GM21576 (cell line): ENCODE results near the gene VMP1.
A peak's percentile ranks its signal among the peaks of the same experiment; 100 is the strongest.
"Not testable (repeated sequence)": the region's sequence is repeated elsewhere in the genome, so short reads cannot be mapped to it uniquely, and the experiment has no call there.

ENCODE experiments used
- ATAC-seq: cut with Tn5 transposase; IDR thresholded peaks from one replicate; pipeline ENCODE4 v1.9.1; 2021; ENCODE audit warnings: mild to moderate bottlenecking, moderate library complexity; ENCODE audit not compliant: unreplicated experiment

VMP1 gene

DNA sequence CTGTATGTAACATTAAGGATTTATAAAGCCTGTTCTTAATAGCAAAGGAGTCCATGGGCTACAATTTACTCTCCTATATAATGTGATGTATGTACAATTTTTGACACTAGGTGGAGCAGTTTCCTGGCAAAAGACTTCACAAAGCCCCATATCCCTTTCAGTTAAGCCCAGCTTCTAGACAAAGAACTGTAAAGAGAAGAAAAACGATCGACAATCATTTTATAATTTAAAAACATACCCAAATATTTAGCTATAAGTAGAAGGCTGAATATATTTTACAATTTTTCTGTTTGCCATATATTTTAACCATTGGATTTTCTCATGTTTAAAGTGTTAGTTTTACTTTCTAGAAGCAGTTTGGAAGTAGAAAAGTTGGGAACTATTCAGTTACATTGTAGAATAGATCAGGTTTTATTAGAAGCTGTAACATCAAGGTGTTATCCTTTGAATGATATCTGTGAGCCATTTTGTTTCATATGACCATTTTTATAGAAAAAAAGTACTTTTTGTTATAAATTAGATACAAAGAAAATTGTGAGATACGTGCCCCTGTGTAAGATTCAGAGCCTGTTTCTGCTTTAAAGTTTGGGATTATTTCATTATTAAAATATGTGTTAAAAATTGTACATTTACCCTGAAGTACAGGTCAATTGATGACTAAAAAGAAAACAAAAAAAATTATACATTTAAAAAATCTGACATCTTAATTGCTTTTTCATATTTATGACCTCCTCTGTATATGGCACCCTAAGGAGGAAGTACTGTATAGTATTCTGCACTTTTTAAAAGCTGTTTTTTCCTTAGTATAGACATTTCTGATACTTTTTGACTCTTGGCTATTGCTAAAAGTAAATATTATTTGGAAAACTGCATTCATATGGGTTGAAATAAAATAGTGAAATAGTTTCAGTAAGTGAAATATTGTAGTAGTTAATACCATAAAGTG, 46.3 kb downstream of the VMP1 start:
- ATAC-seq, result peak; percentile 55

DNA sequence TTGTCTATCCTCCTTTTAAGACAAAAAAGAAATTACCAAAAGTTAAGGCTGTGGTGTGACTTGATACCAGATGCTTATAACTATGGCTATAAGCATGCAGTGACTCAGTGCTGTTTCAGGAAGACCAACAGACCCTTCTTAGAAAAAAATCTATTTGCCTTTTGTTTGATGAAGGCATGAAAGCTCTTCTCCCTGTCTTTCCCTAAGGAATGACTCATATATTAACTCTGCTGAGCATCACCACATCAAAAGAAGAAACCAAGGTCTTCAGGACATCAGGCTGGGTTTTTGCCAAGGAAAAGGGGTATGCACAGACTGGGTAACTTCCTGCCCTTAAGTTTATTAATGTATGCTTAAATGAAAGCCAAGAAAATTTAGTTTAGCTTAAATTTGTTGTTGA, 47.1 kb downstream of the VMP1 start:
- ATAC-seq, result no peak

DNA sequence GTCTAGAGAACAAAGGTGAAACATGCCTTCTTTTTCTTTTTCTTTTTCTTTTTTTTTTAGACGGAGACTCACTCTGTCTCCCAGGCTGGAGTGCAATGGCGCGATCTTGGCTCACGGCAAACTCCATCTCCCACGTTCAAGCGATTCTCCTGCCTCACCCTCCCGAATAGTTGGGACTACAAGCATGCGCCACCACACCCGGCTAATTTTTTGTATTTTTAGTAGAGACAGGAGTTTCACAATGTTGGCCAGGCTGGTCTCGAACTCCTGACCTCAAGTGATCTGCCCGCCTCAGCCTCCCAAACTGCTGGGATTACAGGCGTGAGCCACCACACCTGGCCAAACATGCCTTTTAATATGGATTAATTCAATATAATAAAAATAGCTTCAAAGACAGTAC, 47.6 kb downstream of the VMP1 start:
- ATAC-seq, result not testable (repeated sequence)

DNA sequence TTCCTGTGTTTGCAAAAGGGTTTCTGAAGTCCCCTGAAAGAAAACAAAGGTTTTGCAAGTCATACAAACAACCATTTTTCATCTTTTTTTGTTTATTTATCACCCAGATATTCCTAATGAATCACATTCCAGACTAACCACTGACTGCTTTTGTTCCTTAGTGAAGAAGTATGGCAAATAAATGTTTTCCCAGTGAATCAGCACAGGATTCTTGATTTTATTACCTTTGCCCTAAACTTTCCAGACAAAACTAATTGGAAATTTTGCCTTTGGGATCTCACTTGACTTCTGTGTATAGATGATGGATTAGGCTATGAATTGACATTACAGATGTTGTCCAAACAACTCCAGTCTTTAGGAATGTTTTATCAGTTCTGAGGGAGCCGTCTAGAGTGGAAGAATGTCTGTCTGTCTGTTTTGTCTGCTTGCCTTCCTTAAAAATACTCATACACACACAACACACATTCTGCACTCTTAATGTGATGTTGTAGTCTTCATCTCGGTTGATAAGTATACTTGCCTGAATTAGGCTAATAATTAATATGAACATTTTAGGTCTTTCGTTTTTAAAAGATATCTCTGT, 48.9 kb downstream of the VMP1 start:
- ATAC-seq, result no peak

DNA sequence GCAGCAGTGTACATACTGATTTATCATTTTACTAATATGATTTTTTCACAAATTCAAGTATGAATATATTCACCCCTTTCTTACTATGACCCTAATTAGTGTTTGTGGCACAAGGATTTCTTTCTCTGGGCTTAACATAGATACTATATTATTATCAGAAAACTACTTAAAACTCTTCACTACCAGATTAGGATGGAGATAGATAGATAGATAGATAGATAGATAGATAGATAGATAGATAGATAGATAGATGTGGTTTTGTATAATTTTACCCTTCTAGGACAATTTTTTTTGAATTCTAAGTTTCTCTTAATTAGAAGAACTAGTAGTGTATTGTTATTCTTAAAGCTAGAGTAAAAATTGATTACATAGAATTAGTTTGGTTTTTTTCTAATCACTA, 49.6 kb downstream of the VMP1 start:
- ATAC-seq, result no peak

DNA sequence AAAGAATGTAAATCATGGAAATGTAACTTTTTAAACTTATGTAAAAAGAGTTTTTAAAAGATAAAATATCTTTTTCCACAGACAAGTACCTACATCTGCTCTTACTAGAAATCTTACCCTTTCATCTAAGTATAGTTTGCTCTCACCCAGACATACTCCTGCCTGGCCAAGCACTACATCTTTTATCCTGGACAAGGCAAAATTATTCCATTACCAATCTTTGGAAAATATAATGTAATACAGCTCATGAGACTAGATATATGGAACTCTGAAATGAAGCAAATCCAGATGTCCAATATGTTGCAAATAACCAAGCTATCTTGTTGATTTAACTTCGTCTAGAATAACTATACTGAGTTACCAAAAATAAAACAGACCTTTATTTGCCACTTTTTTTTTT, 50.0 kb downstream of the VMP1 start:
- no peak for ATAC-seq

DNA sequence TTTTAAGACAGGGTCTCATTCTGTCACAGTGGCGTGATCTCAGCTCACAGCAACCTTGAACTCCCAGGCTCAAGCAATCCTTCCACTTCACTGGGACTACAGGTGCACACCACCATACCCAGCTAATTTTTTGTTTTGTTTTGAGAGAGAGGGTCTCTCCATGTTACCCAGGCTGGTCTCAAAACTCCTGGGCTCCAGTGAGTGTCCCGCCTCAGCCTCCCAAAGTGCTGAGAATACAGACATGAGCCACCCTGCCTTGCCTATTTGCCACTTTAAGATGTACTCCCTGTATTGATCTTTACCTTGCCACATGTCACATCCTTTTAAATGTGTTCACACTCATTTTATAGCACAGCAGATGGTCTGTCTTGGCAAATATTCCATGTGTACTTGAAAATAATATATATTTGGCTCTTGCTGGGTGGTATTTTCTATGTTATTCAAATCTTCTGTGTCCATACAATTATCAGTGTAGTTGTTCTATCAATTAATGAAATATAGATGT, 50.5 kb downstream of the VMP1 start:
- ATAC-seq, result no peak

DNA sequence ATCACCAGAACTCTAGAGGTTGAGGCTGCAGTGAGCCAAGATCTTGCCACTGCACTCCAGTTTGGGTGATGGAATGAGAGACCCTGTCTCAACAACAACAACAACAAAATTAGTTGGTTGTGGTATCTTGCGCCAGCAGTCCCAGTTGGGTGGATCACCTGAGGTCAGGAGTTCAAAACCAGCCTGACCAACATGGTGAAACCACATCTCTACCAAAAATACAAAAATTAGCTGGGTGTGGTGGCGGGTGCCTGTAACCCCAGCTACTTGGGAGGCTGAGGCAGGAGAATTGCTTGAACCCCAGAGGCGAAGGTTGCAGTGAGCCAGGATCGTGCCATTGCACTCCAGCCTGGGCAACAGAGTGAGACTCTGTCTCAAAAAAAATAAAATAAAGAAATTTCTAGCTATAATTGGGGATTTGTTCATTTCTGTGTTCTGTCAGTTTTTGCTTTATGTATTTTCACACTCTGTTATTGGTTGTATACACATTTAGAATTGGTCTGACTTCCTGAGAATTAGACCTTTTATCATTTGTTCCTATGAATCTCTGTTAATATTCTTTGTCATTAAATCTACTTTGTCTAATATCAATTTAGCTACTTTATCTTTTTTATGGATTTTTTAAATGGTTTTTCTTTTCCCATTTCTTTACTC, 51.7 kb downstream of the VMP1 start:
- not testable (repeated sequence) for ATAC-seq

DNA sequence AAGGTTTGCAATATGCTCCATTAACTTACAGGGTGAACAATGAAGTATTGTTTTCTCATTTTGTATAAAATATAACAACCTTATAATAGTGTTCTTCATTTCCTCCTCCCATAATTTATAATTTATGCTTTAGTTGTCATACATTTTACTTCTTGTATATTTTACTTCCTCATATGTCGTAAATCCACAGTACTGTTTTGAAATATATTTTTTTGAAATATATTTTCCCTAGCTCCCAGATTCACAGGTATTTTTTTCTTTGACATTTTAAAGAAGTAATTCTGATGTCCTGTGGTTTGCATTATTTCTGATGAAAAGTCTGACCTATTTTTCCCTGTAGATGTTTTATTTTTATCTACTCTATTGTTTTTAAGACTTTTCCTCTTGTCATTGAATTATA, 52.7 kb downstream of the VMP1 start:
- ATAC-seq, result no peak

DNA sequence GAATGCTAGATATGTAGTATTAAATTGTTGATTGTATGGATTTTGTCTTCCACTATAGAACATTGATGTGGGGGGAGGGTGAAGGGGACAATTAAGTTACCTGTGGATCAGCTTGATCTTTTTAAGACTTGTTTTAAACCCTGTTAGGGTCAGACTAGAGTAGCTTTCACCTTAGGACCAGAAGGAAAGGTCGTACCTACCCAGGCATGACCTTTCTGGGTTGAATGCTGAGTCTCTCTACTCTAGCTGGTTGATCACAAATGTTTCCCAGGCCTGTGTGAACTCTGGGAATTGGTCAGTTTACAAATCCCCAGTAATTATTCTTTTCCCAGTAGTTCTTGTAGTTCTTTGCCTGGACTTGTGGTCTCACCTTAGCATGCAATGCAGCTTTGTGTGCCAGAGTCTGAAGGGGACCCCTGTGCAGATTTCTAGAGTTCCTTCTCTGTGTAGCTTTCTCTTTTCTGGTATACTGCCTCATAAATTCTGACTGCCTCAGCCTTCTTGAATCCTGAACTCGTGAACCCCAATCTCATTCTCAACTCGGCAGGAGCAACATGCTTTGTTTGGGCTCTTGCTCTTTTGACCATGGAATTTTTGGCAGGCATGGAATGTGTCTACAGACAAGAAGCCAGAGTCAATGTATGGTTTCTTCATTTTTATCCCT, 54.1 kb downstream of the VMP1 start:
- no peak for ATAC-seq

DNA sequence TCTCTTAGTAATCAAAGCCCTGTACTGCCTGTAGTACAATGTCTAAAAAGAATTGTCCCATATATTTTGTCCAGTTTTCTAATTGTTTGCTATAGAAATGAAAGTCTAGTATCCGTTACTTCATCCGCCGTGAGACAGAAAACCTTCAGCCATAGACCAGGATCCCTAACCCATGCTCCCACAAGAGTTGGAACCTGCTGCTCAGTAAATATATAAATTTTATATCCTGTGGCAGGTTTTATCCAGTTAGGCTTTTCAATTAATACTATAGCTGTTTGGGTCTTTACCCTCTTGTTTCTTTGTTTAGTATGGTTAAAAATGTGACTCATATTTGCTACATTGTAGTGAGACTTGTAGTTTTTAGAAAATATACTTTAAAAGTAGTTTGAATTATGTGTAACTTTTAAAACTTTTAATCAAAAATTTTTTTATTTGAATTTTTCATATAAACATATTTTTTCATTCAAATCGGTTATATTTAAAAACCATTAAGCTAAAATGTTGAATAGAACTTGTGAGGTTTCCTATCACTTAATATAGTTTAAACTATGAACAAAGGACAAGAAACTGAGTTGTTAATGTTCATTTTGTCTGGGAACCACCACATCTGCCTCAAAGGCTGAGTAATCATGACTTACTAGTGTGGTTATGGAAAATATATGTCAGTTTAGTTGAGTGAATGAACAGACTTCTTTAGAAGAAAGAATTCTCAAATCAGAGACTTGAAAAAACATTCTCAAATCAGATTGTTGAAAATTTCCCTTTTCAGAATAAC, 54.8 kb downstream of the VMP1 start:
- no peak for ATAC-seq

DNA sequence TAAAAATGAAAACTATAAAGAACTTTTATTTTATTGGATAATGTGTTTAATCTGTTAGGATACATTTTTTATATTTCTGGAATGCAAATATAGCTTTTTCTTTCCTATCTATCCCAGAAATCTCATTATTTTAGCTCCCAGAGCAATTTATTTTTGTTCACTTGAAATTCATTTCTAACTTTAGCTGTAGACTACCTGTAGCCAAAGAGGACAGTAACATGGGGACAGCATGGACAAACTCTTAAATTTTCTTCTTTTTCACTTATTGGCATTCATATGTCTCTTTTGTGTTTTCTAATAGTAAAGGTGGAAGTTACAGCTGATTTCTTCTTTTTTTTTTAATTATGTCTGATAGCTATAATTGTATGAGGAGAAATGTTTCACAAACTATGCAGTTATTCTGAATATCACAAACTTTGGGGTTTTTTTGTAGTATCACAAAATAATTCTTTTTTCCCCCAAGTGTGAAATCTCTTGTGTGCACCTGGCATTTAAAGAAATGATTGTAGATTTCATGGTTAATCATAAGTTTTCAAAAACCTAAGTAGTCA, 55.4 kb downstream of the VMP1 start:
- no peak for ATAC-seq

DNA sequence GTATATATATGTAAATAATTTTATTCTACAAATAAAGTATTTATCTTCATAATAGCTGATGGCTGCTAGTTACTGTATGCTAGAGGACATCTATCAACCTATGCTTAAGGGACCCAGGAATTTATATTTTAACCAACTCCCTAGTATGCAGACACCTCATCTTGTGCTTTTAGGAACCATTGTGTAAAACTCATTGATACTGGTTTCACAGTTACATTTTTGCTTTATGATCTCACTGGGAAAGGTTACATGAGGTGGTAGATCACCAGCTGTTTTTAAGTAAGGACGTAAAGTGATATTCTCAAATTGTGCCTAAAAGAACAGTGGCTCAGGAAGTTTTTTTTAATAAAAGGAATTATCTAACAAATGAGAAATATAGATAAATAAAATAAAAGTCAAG, 56.4 kb downstream of the VMP1 start:
- no peak for ATAC-seq

DNA sequence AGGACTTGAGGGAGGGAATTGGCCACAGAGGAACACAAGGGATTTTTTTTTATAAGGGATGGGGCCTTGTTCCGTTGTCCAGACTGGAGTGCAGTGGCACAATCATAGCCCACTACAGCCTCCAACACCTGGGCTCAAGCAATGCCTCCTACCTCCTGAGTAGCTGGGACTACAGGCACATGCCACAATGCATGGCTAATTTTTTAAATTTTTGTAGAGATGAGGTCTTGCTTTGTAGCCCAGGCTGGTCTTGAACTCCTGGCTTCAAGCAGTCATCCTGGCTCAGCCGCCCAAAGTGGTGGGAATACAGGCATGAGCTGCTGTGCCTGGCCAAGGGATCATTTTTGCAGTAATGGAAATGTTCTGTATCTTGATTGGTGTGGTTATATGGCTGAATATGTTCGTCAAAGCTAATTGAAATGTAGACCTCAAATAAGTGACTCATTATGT, 56.9 kb downstream of the VMP1 start:
- no peak for ATAC-seq

DNA sequence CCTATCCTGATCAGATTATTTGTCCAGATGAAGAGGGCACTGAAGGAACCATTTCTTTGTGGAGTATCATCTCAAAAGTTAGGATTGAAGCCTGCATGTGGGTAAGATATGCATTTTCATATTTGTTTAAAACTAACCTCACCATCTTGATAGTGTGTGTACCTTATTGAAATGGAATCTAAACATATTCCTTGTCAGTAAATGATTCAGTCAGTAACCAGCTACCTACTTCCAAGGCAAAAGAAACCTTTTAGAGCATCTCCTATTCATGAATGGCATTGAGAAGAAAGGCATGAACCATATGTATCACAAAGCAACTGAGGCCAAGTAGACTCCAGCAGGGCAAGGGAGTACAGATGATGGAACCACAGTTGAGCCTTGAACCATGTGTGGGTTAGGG, 57.6 kb downstream of the VMP1 start:
- ATAC-seq, result no peak

DNA sequence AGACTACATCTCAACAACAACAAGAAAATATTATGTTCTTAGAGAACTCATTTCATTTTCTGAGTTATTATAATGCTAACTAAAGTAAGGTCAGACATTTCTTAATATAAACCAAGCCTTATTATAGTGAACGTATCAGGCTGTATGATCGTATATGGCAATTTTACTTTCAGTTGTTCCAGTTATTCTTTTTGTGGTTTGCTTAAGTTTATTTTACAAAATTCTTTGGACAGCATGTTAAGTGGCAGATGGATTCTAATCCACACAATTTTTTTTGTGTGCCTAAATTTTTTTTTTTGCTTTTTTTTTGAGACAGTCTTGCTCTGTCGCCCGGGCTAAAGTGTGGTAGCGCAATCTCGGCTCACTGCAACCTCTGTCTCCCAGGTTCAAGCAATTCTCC, 59.0 kb downstream of the VMP1 start:
- ATAC-seq, result no peak

DNA sequence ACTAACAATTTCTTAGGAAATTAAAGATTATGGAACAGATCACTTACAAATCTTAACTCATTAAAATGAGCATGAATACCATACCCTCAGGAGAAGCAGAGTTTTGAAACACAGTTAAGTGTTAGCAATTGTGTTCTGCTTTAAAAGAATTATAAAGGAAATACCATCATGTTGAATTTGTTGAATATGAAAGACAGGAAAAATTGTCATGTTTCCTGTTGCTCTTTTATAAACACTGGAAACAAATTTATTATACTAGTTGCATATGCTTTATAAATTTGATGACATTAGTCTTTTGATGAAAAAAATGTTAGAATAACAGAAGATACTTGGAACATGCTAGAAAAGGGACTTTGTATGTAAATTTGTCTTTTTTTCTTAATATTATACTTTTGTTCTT, 59.7 kb downstream of the VMP1 start:
- ATAC-seq, result no peak

DNA sequence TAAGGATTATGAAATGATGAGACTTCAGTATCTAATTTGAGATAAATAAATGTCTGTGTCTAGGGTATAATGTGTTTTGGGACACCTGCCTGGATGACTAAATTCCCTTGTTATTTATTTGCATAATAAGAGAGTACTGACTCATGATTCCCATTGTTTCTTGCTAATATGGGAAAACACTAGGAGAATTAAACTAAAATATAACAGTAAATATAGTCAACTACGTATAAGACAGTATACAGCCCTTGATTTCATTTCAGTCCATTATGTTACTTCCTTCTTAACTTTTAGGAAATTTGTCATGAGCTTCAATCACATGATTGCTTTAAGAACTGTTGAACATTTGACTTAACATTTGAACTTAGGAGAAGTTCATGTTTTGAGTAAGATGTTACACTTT, 62.4 kb downstream of the VMP1 start:
- ATAC-seq, result no peak

DNA sequence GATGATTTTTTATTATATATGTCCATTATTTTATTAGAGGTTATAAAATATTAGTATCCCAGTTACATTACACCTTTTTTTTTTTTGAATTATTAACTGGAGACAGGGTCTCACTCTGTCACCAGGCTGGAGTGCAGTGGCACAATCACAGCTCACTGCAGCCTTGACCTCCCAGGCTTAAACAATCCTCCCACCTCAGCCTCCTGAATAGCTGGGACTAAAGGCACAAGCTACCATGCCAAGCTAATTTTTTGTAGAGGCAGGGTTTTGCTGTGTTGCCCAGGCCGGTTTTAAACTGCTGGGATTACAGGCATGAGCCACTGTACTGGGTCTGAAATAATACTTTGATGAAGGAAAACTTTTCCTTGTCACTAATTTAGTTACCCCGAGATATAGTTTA, 63.6 kb downstream of the VMP1 start:
- ATAC-seq, result no peak

DNA sequence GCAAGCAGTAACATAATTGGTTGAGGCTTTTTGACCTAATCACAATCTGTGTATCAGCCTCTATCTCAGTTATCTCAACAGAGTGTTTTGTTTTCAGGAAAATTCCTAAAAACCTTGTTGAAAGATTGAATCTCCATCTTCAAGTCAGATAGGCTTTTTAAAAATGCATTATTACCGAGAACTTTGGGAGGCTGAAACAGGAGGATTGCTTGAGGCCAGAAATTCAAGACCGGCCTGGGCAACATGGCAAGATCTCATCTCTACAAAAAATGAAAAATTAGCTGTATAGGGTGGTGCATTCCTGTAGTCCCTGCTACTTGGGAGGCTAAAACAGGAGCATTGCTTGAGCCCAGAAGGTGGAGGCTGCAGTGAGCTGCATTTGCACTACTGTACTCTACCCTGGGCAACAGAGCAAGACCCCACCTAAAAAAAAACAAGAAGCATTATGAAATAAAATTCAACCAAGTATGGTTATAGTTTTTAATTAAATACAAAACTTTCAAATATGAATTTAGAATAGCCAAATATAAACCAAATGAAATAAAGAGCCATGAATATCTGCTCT, 68.4 kb downstream of the VMP1 start:
- no peak for ATAC-seq
